GM19043 (cell line): ENCODE measurements around the gene WDR70.
"Not testable (repeated sequence)": the region's sequence is repeated elsewhere in the genome, so short reads cannot be mapped to it uniquely, and the experiment has no call there.

Experiments
- ATAC-seq: cut with Tn5 transposase; IDR thresholded peaks from one replicate; pipeline ENCODE4 v1.9.1; 2021; ENCODE audit warnings: low read depth; ENCODE audit not compliant: unreplicated experiment

Gene WDR70

GRCh38 chr5:37453252-37453651 lies 74.1 kb downstream of the WDR70 start:
- ATAC-seq: not testable (repeated sequence)

- ATAC-seq: not testable (repeated sequence)
Measured at GRCh38 chr5:37454402-37455055, 75.4 kb downstream of the WDR70 start.

GRCh38 chr5:37463191-37464051 lies 84.3 kb downstream of the WDR70 start:
- ATAC-seq: not testable (repeated sequence)

- ATAC-seq: not testable (repeated sequence)
Measured at GRCh38 chr5:37464581-37464980, 85.5 kb downstream of the WDR70 start.

- ATAC-seq: not testable (repeated sequence)
Measured at GRCh38 chr5:37469383-37469782, 90.3 kb downstream of the WDR70 start.

- ATAC-seq: no peak
Measured at GRCh38 chr5:37471666-37472197, 92.6 kb downstream of the WDR70 start.

- ATAC-seq: no peak
Measured at GRCh38 chr5:37477426-37477825, 98.3 kb downstream of the WDR70 start.

- ATAC-seq: no peak
Measured at GRCh38 chr5:37478121-37478894, 99.2 kb downstream of the WDR70 start.

- not testable (repeated sequence) for ATAC-seq
Measured at GRCh38 chr5:37481395-37481794, 102.3 kb downstream of the WDR70 start.

- ATAC-seq: no peak
Measured at GRCh38 chr5:37490120-37490810, 111.1 kb downstream of the WDR70 start.

- no peak for ATAC-seq
Measured at GRCh38 chr5:37490931-37491330, 111.8 kb downstream of the WDR70 start.

GRCh38 chr5:37492778-37493555 lies 113.8 kb downstream of the WDR70 start:
- ATAC-seq: no peak

- ATAC-seq: no peak
Measured at GRCh38 chr5:37494756-37495155, 115.6 kb downstream of the WDR70 start.

- ATAC-seq: no peak
Measured at GRCh38 chr5:37495210-37495609, 116.1 kb downstream of the WDR70 start.

GRCh38 chr5:37495668-37496347 lies 116.7 kb downstream of the WDR70 start:
- ATAC-seq: no peak

- ATAC-seq: no peak
Measured at GRCh38 chr5:37496902-37497445, 117.9 kb downstream of the WDR70 start.

- no peak for ATAC-seq
Measured at GRCh38 chr5:37501152-37501551, 122.0 kb downstream of the WDR70 start.

GRCh38 chr5:37506241-37506640 lies 127.1 kb downstream of the WDR70 start:
- no peak for ATAC-seq

- ATAC-seq: no peak
Measured at GRCh38 chr5:37506722-37507121, 127.6 kb downstream of the WDR70 start.
